ENCODE measurements around the gene ADCY9. TPM values are rescaled to one million over a fixed set of nuclear protein-coding genes. Genes with fewer than 3 reads are reported as not detected.

The ADCY9 gene
- total RNA-seq, 1 experiment from 2014 or later, result 7.0 TPM

- intact Hi-C loops (cut with micrococcal nuclease; ENCODE audit: unreplicated experiment), result no loop called here
- H3K4me3 ChIP-seq (ENCODE audit: low read depth, low read length, poor library complexity, severe bottlenecking), result no peak overlapping the region
- ChIA-PET POLR2A (ENCODE audit: low non-redundant PET) (no interaction called here), CTCF (no interaction called here)
- BruUV-seq (replicated peaks), result no TSS peak
- no peak for DNase-seq (ENCODE audit: low spot score)
- no peaks in the 10 kb centered on the region for H3K9me3 ChIP-seq (ENCODE audit: low read depth, low read length, poor library complexity, severe bottlenecking)
- no peak overlapping the region for H3K27ac ChIP-seq (ENCODE audit: low read depth, low read length, poor library complexity, severe bottlenecking)
- H3K36me3 ChIP-seq (ENCODE audit: insufficient read depth, low read length, poor library complexity, severe bottlenecking), result no peaks in the 10 kb centered on the region
- H3K27me3 ChIP-seq (replicated peaks; ENCODE audit: insufficient read depth, low read depth, low read length, poor library complexity), result no peaks in the 10 kb centered on the region
- no peaks in the 10 kb centered on the region for H3K4me1 ChIP-seq (ENCODE audit: insufficient read depth, low read length, poor library complexity, severe bottlenecking)
- no peak for TF ChIP-seq CTCF (conservative IDR thresholded peaks at IDR 0.05; ENCODE audit: low read depth, low read length)
- TF ChIP-seq EZH2 (IDR thresholded peaks at IDR 0.05; ENCODE audit: borderline replicate concordance, low read depth, low read length, poor library complexity, severe bottlenecking), result no peak
Measured at GRCh38 chr16:3912897-3913296, 203.3 kb downstream of the ADCY9 start.

Other genes with a start within 250 kb of the ADCY9 start
- 76.1 and 79.6 TPM in 2 replicates for gene CREBBP, start 235.7 kb downstream of the ADCY9 start, total RNA-seq (2021)
- gene SRL, start 125.6 kb upstream of the ADCY9 start, total RNA-seq (2021), result 0.11 TPM in 1 of 2 replicates, not detected in the other
- 41.5 and 42.4 TPM in 2 replicates for gene TFAP4, start 156.6 kb upstream of the ADCY9 start, total RNA-seq (2021)
- gene GLIS2, start 199.6 kb upstream of the ADCY9 start, total RNA-seq (2021), result 10.6 and 15.4 TPM in 2 replicates
- gene PAM16, start 234.9 kb upstream of the ADCY9 start, total RNA-seq (2021), result 89.7 and 90.3 TPM in 2 replicates

Data from A673 (cell line).